PFSK-1 (cell line): ENCODE data around the gene TCF4.

ENCODE experiments used
- FOXP2 ChIP-seq: optimal IDR thresholded peaks from 2 replicates; pipeline ENCODE3; 2011; ENCODE audit warnings: borderline replicate concordance, control low read depth, inconsistent platforms; ENCODE audit not compliant: insufficient read depth; ENCODE audit errors: extremely low read length, extremely low read depth
- POLR2AphosphoS5 ChIP-seq: IDR thresholded peaks from 2 replicates; pipeline ENCODE4 v1.6.1; 2012; ENCODE audit warnings: low read depth, mild to moderate bottlenecking, control low read depth, low read length, moderate library complexity
- SIN3A ChIP-seq: IDR thresholded peaks from 2 replicates; pipeline ENCODE4 v1.6.1; 2012; ENCODE audit warnings: mild to moderate bottlenecking, low read length, moderate library complexity, borderline replicate concordance; ENCODE audit not compliant: insufficient read depth
- TAF1 ChIP-seq: IDR thresholded peaks from 2 replicates; pipeline ENCODE4 v1.6.1; 2012; ENCODE audit warnings: low read length, control low read depth, borderline replicate concordance; ENCODE audit not compliant: insufficient read depth
- TF ChIP-seq, protein P1 (sequence below), 2 experiments: IDR thresholded peaks; 2 replicates each; pipeline versions ENCODE4 v1.6.1 to v1.8.0; 2011 to 2012; ENCODE audit warnings: low read depth in 2 of 2, low read length in 2 of 2, control low read depth in 1 of 2, inconsistent platforms in 1 of 2, mild to moderate bottlenecking in 1 of 2, moderate library complexity in 1 of 2; ENCODE audit not compliant: insufficient read depth in 1 of 2

Gene TCF4

DNA sequence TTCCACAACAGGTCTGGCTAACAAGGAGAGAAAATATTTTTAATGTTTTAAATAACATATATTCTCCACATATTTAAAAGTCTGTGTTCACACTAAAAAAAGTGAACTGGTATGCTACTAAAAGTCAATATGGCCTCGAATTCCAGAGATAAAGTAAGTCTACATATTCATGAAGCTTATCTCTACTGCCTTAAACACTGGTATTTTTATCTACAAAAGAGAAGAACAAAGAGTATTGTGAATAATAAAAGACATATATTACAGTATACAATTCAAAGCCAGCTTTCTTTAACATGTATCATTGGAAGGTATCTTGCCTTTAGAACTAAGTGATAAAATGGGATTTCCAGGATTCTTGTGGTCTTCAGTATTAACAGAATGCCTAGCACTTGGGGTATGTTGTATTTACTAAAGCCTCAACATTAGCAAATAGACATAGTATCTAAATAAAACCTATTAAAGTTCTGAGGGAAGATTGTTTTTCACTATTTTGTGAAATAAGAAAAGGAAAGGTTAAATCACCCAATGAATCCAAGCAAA, 325.9 kb downstream of the TCF4 start:
- TF ChIP-seq POLR2AphosphoS5 (no peak), TAF1 (no peak), FOXP2 (no peak), SIN3A (no peak)
- TF ChIP-seq, protein P1, sequence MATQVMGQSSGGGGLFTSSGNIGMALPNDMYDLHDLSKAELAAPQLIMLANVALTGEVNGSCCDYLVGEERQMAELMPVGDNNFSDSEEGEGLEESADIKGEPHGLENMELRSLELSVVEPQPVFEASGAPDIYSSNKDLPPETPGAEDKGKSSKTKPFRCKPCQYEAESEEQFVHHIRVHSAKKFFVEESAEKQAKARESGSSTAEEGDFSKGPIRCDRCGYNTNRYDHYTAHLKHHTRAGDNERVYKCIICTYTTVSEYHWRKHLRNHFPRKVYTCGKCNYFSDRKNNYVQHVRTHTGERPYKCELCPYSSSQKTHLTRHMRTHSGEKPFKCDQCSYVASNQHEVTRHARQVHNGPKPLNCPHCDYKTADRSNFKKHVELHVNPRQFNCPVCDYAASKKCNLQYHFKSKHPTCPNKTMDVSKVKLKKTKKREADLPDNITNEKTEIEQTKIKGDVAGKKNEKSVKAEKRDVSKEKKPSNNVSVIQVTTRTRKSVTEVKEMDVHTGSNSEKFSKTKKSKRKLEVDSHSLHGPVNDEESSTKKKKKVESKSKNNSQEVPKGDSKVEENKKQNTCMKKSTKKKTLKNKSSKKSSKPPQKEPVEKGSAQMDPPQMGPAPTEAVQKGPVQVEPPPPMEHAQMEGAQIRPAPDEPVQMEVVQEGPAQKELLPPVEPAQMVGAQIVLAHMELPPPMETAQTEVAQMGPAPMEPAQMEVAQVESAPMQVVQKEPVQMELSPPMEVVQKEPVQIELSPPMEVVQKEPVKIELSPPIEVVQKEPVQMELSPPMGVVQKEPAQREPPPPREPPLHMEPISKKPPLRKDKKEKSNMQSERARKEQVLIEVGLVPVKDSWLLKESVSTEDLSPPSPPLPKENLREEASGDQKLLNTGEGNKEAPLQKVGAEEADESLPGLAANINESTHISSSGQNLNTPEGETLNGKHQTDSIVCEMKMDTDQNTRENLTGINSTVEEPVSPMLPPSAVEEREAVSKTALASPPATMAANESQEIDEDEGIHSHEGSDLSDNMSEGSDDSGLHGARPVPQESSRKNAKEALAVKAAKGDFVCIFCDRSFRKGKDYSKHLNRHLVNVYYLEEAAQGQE (IDR thresholded peaks at IDR 0.05; ENCODE audit: insufficient read depth in 1 of 2, low read depth in 2 of 2, low read length in 2 of 2), result no peak

- TF ChIP-seq SIN3A, result no peak
- TF ChIP-seq, protein P1 (IDR thresholded peaks at IDR 0.05; ENCODE audit: insufficient read depth in 1 of 2, low read depth in 2 of 2, low read length in 2 of 2), result no peak
Measured at GRCh38 chr18:55261253-55261652, 326.7 kb downstream of the TCF4 start.

- TF ChIP-seq, protein P1 (IDR thresholded peaks at IDR 0.05; ENCODE audit: insufficient read depth in 1 of 2, low read depth in 2 of 2, low read length in 2 of 2), result no peak
- TF ChIP-seq TAF1 (no peak), SIN3A (no peak), POLR2AphosphoS5 (no peak), FOXP2 (no peak)
Measured at GRCh38 chr18:55258088-55258487, 329.9 kb downstream of the TCF4 start.

DNA sequence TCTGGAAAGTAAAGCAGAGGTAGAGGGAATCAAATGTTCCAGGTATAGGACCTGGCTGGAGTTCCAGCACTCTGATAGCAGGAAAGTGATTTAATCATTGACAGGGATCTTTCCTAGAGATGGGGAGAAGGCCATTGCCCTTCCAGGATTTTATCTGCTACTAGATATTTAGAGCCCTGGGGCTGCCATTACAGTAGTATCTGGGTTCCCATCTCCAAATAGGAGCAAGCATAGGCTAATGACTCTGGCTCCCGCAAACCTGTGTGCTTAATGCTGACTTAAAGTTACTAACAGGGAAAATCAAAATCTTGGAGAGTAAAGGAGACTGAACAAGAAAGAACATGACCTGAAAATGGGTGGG, 331.1 kb downstream of the TCF4 start:
- TF ChIP-seq, protein P1 (IDR thresholded peaks at IDR 0.05; ENCODE audit: insufficient read depth in 1 of 2, low read depth in 2 of 2, low read length in 2 of 2), result no peak
- TF ChIP-seq FOXP2 (no peak), SIN3A (no peak), TAF1 (no peak)

DNA sequence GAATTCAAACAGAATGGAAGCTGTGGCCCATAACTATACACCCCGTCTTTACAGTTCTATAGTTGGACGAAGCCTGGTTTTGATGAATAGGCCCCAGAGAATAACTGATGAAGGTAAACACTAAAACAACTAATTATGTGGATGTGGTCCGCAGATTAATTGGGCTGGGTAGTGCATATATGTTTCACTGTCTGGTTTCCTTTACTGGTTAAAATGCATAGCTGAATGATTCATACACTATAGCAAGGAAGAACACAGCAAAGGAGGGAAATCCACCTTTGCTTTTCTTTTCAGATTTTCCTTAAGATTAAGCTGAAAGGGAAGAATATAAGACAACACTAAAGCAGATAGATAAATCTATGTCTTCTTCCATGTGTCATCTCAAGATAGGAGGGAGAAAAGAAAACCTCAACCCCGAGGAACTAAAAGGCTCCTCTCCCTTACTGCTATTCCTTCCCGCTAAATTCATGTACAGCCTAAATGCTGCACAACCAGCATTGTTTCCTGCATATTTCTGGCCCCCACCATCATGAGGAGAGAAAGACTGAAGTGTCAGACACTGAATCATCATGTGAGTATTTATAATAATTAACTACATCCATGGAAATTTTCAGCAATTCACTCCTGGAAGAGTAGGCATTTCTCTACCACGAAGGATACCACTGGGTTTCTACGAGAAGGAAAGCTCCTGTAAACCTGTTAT, 331.6 kb downstream of the TCF4 start:
- no peak for TF ChIP-seq FOXP2
- TF ChIP-seq POLR2AphosphoS5, result no peak
- TF ChIP-seq TAF1, result no peak
- no peak for TF ChIP-seq SIN3A
- TF ChIP-seq, protein P1 (IDR thresholded peaks at IDR 0.05; ENCODE audit: insufficient read depth in 1 of 2, low read depth in 2 of 2, low read length in 2 of 2), result no peak
